UCSD-AML1 (cell line): Measurements from ENCODE around the gene RHOBTB3.
"Not testable (repeated sequence)": the region's sequence is repeated elsewhere in the genome, so short reads cannot be mapped to it uniquely, and the experiment has no call there.

Experiments
- DNase-seq: peaks from one replicate; lab custom pipeline; 2025; ENCODE audit not compliant: unreplicated experiment; lab: John Stamatoyannopoulos, UW

RHOBTB3 gene

DNA sequence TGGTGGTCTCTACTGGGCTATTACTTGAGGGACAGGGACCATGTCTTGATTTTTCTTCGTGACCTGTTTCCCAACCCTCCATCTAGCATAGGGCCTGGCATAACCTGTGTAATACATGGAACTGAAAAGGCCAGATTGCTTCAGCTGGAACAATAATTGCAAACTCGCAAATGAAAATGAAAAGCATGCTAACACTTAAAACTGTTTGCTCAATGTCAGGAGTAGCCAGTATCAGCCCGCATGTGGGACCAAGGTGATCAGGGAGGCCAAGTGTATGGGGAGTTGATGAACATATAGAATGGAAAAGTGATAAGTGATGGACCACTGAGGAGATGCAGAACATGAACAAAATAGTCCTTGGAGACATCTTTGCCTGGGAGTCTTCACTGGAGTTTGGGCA is 66.2 kb downstream of the RHOBTB3 start:
- DNase-seq, result no peak

DNA sequence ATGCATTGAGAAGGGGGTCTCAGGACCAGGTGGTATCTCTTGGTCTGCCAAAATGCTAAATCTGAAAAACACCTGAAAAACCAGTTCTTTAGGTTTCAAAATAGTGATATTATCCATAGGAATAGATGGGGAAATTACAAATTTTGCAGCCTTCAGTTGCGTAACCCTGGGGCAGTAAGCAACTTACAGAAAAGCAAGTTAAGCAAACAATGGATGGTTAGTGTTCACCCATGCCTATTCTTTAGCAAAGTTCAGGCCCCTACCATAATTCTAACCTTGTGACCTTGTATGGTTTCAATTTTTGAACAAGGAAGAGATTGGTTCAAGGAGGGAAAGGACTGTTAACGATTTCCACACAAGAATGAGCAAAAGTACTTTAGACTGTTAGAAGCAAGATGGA is 66.9 kb downstream of the RHOBTB3 start:
- DNase-seq, result no peak

DNA sequence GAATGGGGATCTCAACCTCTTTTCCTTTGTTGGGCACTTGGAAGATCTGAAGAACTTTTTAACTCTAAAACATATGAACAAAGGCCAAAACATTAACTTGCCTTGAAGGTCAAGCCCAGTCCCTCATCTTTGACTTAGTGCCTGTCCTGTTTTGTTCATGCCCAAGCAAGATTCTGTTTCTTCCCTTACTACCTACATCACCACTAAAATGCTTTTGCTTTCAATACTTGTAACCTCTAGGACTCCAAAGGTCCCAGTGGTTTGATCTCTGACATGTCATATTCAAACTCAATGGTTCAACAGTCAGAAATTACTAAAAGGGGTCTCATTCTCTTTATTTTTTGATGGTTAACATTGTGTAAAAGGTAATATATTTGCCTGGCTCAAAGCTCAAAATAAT is 67.4 kb downstream of the RHOBTB3 start:
- DNase-seq, result no peak

DNA sequence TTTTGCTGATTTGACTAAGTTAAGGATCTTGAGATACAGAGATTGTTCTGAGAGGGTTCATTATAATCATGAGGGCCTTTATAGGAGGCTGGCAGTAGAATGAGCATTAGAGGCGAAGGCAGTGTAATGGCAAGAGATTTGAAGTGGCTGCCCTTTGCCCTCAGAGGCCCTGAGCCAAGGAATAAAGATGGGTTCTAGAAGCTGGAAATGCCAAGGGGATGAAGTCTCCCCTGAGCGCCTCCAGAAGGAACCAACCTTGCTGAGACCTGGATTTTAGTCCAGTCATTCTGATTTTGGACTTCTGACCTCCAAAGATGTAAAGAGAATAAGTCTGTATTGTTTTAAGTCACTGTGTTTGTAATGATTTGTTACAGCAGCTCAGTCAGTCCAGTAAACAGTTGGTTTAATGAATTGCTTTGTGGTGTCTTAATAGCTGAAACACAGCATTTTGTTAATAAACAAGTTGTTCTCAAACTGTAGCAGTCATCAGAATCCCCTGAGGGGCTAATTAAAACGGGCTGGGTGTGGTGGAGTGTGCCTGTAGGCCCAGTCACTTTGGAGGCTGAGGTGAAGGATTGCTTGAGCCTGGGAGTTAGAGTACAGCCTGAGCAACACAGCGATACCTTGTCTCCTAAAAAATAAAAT is 68.2 kb downstream of the RHOBTB3 start:
- no peak for DNase-seq

DNA sequence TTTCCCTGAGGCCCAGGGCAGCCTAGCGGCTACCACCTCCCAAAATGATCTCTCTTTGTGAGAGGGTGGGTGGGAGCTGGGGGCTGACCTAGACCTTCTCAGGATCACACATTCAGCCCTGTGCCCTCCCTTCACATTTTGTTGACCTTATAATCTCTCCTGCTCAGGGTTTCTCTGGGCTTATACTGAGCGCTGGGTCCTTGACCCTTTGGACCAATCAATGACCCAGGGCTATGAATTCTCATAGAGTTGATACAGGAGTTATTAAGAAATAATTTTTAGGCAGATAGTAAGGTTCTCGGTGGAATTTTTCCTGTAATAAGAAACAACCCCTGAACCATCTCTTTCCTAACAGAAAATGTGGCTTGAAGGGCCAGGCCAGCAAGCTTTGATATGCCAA is 69.4 kb downstream of the RHOBTB3 start:
- no peak for DNase-seq

DNA sequence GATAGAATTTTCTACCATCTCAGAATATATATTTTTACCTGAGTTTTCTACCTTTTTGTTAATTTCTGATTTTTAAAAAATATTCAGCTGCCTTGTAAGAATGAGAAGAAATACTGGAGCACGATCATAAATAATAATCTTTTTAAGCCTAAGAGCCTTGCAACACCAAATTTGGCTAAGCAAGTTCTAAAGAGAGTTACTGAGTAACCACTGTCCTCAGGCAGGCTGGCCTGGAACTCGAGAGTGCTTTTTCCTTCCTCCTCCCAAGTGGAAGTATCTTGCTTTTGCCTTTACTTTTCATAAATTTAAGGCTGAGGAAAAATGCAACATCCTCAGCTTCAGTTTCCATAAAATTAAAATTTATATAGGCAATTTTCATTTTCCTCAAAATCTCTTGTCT is 70.4 kb downstream of the RHOBTB3 start:
- DNase-seq, result no peak

DNA sequence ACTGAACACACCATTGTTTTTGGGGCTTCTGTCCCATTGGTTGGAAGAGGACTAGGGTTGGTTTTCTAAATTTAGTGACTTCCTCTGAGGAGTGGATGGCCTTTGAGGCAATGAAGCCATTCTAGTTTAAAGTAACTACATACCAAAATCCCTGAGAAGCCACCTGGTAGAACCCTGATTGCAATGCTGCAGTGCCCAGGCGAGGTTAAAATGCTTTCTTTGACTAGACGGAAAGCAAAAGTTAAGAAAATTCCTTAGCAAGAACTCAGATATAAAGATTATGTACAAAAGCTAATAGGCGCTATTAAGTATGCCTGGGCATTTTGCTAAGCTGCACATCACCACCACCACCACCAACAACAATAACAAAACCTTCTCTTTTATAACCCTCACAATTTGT is 70.8 kb downstream of the RHOBTB3 start:
- no peak for DNase-seq

DNA sequence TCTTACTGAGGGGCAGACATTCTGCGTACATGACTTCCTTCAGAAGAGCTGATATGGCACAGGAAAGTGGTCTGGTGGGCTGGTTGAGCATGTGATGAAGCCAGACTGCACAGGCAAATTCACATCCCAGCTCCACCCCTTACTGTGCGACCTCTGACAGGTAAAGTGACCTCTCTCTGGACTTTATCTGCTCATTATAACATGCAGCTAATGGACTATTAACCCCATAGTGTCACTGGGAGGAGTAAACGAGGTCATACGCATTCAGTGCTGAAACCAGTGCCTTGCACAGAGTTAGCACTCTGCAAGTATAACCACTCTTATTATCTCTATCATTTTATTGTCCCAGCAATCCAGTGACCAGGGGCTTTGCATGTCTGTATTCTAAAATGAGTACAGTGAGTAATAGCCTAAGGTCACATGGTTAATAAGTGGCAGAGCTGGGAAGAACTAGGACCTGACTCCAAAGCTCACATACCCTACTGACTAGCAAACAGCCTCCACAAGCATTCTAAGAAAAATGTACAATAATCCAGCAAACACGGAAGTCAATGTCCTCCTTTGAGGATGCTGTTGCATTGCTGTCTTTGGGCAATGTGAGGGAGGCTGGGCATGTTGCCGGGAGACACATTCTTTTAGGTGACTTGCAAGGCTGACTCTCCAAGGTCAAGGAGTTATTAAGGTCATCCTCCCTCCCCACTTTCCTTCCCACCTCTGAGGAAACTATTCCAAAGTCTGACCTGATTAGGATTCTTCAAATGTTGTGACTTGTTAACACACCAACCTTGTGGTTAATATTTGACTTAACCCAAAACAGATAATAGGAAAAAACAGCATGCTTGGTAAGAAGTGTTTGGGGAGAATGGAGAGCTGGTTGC is 72.4 kb downstream of the RHOBTB3 start:
- no peak for DNase-seq

DNA sequence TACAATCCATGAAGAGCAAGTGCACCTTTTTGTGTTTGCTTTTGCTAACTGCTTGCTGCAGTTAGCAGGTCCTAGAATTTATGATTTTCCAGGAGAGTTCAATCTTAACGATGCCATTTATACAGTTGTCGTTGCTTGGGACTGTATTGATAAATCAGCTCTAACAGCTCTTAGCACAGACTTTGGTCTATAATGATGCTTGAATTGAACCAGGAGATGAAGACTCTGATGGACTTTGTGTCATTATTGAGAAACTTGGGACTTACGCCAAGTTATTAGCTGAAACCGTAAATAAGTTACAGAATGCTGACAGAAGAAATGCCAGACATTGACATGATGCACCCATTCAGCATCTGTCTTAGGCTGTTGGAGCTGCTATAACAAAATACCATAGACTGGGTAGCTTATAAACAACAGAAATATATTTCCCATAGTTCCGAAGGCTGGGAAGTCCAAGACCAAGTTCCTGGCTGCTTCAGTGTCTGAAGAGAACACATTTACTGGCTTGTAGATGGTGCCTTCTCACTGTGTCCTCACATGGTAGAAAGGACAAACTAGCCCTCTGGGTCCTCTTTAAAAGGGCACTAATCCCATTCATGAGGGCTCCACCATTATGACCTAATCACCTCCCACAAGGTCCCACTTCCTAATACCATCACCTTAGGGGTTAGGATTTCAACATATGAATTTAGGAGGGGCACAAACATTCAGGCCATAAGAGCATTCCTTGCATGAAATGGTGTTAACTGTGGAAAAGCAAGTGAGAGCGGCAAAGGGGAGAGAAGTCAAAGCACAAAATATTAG is 73.8 kb downstream of the RHOBTB3 start:
- no peak for DNase-seq

DNA sequence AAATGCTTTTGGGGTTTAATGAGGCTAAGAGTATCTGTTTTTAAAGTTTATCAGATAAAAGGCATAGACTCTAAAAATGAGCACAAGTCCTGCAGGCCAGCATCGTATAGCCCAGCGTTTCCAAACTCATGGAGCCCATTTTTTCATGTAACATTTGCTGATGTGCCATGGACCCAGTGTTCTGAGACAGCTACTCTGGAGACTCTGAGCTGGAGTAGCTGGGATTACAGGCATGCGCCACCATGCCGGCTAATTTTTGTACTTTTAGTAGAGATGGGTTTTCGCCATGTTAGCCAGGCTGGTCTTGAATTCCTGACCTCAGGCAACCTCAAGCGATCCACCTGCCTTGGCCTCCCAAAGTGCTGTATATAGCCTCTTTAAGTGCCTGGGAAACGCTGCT is 75.6 kb downstream of the RHOBTB3 start:
- DNase-seq, result no peak

DNA sequence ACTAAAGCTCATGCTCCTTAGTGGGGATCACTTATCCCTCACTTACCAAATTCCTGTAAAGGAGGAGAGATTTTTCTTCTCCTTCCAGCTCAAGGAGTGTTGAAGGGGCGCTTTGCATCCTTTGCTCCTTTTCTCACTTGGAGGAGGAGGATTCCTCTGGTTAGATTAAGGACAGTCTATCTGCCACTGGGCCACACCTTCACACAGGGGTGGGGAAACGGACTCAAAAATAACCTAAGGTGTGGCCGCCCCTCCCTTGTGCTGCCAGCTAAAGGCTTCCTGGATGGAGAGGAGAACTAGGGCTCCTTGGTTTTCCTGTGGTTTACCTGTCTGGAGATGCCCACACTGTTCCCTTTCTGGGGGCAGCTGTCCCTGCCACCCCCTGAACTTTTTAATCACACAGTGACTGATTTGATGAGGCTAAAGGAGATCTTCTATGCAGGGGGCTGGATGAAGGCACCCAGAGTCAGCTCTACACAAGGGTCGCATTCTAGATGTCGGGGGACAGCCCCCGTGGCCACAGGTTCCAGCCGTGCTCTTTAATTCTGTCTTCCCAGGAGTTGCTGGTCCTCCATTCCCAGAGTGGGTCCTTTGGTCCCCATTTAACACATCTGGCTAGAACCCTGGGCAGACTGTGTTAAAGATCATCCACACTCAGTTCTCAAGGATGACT is 77.0 kb downstream of the RHOBTB3 start:
- DNase-seq, result no peak

DNA sequence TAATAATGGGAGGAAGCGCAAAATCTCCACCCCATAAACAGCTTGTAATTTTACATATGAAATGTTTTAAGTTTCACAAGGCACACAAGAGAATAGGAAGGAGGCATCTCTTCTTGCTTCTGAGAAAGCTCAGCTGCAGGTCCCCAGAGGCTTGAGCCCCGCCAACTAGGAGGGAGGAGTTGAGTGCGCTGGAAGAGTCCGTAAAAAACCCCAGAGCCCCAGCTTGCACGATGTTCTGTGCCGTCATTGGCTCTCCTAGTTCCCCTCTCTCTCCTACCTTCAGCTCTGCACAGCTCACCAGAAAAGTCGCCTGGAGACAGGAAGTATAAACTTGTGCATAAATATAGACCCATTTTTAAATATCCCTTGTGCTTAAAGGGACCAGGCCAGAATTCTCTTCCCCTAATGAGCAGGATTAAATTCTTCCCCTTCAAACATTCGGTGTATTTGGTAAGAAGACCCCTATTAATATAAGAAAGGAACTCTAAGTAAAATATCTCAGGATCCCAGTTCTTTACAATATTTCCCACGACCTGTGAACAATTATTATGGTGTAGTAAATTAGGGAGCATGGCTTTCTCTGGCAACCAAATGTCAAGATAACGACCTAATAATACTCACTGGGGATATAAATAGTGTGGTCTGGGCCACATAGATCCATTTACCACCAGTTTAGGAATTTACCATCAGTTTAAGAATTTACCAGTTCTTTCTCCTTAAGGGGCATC is 77.7 kb downstream of the RHOBTB3 start:
- DNase-seq, result peak; percentile 66

DNA sequence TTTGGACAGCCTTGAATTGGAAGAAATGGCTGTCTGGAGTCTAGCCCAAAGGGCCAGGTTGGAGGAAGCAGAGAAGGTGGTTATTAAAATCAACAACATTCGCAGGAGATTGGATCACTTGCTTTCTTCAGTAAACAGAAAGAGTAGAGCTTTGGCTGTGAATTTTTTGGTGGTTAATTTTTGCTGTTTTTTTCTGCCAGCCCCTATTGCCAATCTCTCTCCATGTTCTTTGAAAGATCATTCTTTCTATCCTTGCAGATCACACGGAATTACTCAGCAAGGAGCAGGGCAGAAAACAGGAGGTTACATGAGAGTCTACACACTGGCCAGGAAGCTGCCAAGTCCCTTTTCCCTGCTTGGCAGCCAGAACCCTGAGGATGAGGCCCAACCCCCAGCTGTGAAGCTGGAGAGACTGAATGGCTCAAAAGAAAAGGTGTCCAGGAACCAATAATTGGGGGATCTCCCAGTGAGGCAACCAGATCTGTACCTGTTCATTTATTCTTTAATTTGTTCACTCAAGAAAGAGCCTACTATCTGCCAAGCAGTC is 78.4 kb downstream of the RHOBTB3 start:
- DNase-seq, result no peak

DNA sequence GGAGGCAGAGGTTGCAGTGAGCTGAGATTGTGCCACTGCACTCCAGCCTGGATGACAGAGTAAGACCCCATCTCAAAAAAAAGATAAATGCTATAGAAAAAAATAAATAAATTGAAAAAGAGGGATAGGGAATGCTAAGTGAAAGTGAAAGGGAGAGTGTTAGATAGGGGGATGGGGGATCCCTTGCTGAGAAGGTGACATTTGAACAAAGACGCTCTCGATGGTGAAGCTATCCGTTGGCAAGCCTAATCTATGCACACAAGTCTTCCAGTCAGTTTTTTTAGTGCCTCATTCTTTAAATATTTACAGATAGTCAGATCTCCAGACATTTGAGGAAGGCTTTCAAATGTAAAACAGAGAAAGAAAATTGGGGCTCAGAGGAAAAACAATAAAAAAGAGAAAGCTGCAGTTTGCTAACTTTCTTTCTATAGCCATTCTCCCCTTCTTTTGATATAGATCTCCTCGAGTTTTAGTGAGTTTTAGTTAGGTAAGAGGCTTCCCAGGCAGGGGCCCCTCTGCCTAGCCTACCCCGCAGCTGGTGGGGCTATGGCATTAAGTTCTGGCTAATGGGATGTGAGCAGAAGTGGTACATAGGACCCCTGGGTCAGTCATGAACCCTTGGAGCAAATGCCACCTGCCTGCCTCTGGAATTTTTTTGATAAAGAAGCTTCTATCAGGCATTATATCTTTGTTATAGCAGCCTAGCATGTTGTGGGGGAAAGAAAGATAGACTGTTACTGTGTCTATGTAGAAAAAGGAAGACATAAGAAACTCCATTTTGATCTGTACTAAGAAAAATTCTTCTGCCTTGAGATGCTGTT is 79.4 kb downstream of the RHOBTB3 start:
- DNase-seq, result no peak

DNA sequence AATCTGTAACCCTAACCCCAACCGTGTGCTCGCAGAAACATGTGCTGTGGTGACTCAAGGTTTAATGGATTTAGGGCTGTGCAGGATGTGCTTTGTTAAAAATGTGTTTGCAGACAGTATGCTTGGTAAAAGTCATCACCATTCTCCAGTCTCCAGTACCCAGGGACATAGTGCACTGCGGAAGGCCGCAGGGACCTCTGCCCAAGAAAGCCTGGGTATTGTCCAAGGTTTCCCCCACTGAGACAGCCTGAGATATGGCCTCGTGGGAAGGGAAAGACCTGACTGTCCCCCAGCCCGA is 79.9 kb downstream of the RHOBTB3 start:
- not testable (repeated sequence) for DNase-seq

DNA sequence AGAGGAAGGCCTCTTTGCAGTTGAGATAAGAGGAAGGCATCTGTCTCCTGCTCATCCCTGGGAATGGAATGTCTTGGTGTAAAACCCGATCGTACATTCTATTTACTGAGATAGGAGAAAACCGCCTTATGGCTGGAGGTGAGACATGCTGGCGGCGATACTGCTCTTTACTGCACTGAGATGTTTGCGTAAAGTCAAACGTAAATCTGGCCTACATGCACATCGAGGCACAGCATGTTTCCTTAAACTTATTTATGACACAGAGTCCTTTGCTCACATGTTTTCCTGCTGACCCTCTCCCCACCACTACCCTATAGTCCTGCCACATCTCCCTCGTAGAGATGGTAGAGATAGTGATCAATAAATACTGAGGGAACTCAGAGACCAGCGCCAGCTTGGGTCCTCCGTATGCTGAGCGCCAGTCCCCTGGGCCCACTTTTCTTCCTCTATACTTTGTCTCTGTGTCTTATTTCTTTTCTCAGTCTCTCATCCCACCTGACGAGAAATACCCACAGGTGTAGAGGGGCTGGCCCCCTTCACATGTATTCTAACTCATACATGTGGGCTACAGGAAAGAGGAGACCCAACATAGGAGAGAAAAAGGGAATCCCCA is 80.4 kb downstream of the RHOBTB3 start:
- DNase-seq, result not testable (repeated sequence)

DNA sequence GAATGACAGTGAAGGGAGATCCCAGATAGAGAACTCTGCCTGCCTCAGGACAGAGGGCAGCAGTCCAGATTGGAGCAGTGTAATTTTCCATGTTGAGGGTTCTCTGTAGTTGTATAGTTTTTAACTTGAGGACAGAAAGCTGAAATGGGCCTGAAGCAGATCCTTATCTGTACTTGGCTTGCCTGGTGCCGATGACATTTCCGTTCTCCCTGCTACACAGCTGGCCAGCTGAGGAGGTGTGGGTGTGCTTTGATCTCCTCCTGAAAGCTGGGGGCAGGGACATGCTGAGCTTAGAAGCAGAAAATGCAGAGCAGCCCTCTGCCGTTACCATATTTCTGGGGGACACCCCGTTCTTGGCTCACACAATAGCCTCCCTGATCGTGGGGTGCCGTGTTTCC is 80.9 kb downstream of the RHOBTB3 start:
- DNase-seq, result no peak

DNA sequence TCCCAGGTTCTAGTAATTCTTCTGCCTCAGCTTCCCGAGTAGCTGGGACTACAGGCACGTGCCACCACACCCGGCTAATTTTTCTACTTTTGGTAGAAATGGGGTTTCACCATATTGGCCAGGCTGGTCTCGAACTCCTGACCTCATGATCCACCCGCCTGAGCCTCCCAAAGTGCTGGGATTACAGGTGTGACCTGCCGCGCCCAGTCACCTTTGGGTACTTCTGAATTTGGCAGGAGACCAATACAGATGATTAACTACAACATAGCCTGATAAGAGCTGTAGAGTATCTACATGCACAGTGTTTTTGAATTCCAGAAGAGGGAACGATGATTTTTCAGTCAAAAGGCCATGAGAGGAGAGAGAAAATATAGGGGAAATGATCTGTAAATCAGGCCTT is 81.9 kb downstream of the RHOBTB3 start:
- not testable (repeated sequence) for DNase-seq

DNA sequence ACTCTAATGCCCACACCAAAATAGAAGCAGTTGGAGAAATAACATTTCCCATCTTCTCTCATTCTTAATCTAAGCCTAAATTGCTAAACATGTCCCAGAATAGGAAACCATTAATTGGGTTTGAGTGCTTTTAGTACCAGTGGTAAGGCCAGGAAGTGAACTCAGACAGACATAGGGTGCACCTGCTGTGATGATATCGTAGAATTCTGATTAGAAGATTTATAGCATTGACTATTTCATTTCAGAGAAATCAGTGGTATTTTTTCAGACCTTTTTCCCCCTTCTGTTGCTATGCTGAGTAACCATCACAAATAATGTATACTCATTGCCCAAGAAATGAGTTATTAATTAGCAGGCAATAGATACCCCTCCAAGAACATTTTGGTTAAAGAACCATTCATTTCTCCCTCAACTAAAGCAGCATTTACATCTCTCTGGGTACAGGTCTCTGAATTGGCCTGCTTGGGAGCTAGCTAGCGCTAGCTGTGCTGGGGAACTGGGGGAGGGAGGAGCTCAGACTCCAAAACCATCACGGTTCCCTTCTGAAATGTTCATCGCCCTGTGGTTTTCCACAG is 84.1 kb downstream of the RHOBTB3 start:
- DNase-seq, result no peak
